ENCODE results near the gene FLNB.
A peak's percentile ranks its signal among the peaks of the same experiment; 100 is the strongest.

Gene FLNB

DNA sequence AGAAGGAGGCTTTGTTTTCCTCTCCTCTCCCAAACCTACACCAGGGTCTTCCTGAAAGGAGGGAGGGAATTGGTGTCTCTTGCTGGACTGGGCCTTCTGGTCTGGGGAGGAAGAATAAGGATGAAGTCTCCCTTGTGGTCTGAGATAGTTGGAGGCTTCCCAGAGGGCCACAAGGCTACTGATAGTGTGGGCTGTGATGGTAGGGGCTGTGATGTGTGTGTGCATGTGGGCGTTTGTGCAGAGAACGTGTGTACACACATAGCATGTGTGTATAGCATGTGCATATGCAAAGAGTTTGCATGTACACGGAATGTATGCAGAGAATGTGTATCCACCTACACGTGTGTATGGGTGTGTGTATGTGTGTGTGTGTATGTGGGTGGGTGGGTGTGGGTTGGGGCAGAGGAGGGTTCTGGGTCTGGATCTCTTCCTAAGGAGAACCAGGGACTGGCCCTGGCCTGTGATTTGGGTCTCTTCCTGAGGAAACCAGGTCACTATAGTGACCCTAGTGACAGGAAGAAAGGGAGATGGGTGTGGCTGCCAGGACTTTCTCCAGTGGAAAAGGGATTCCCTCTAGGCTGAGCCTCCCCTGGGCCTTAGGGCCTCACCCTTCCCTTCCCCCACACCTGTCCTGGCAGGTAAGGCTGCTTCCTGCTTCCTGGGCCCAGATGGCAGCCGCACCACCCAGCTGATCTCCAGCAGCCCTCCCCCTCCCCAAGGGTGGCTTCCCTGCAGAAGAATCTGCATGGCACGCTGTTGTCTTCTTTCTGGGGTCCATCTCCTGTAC is 1.7 kb downstream of the FLNB start:
- DNase-seq: no peak

GRCh38 chr3:58010562-58010961 is 2.3 kb downstream of the FLNB start:
- DNase-seq: no peak

GRCh38 chr3:58011580-58011979 is 3.4 kb downstream of the FLNB start:
- no peak for DNase-seq

- DNase-seq: no peak
These were observed 4.1 kb downstream of the FLNB start for GRCh38 chr3:58012302-58012701.

DNA sequence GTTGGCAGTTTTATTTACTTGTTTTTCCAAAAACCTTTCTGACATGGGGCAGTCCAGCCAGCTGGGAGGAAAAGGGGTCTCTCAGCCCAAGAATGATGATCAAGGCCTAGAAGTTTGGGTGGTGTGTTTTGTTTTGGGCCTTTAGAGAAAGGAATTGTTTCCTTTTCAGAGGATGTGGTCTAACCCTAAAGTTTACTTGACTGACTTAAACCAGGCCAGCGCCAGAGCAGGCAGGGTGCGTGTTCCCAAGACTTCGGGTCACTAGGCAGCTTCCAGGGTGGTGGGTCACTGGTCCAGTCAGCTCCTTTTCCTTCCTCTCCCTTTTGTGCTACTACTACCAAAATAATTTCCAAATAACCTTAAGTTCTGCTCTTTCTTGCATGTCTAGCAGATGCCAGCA is 4.9 kb downstream of the FLNB start:
- DNase-seq: no peak

DNA sequence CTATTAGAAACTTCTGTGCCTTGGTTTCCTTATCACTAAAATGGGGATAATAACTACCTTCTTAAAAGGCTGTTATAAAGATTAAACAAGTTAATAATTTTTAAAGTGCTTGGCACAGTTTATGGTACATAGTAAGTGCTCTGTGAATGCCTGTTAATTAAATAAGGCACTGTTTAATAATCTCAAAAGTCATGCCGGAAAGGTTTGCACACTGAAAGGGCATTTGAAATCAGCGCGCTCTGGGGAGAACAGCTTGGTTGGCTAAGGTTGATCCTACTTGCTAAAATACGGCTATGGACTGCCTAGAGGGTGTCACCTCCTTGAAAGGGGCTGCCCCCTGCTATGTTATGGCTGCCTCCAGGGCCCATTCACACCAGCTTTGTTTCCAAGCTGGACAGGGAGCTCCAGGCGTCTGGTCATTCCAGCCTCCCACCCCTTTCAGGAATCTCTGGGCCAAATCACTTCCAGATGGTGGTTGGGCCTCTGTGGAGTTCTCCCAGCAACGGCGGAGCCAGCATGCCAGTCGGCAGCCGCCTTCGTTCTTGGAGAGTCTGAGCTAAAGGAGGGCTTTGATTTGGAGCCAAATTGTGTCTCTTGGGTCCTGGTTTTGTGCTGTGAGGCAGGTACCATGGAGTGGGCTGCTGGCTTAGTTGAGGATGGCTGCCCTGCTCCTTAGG is 5.9 kb downstream of the FLNB start:
- DNase-seq: no peak

GRCh38 chr3:58015520-58015915 is 7.3 kb downstream of the FLNB start:
- no peak for DNase-seq

- no peak for DNase-seq
These were observed 8.5 kb downstream of the FLNB start for GRCh38 chr3:58016710-58017109.

GRCh38 chr3:58018892-58019742 is 10.9 kb downstream of the FLNB start:
- DNase-seq: no peak

GRCh38 chr3:58020783-58021071 is 12.5 kb downstream of the FLNB start:
- DNase-seq: no peak

DNA sequence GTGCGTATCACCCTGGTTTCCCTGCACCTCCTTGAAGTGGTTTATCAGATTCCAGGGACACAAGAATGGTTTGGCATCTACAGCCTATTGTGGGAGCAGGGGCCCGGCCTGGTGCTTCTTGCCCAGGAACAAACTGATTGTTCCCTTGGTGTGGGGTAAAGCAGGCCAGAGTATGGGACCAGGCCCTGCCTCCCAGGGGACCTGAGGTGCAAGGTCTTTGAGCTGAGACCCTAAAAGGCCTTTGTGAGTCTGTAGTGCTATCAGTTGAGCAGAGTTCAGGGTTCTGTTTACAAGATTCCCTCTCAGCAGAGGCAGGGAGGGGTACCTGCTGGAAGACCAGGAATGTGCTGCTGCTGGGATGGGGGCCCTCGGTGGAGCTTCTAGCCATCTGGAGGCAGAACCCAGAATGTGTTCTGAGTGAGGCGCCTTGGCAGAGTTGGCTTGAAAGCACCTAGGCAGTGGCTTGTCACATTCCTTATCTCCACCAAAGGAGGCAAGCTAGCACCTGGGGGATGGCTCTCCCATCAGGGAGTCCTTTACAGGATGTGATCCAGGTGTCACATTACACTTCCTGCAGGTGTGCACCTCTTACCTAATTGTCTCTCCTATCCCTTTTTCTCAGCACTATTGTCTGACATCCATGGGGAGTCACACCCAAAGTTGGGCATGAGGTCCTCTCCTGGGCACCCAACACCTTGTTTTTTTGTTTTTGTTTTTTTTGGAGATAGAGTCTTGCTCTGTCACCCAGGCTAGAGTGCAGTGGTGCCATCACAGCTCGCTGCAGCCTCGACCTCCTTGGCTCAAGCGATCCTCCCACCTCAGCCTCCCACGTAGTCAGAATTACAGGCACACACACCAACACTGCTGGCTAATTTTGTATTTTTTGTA is 13.1 kb downstream of the FLNB start:
- no peak for DNase-seq

GRCh38 chr3:58021962-58022361 is 13.7 kb downstream of the FLNB start:
- DNase-seq: no peak

DNA sequence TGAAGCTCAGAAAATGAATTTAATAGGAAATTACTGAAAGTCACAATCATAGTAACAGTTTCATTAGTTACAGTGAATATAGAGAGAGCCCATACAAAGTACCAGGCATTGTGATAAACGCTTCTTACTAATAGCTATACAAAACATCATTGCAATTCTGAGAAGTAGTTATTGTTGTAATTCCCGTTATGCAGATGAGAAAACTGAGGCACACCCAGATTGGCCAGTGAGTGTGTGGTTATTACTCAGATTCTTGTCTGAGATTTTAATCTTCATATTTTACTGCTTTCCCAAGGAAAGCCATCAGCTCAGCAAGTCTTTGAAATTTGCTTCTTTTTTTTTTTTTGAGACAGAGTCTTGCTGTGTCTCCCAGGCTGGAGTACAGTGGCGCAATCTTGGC is 14.3 kb downstream of the FLNB start:
- peak; percentile 25 for DNase-seq

GRCh38 chr3:58023531-58023930 is 15.3 kb downstream of the FLNB start:
- no peak for DNase-seq

DNA sequence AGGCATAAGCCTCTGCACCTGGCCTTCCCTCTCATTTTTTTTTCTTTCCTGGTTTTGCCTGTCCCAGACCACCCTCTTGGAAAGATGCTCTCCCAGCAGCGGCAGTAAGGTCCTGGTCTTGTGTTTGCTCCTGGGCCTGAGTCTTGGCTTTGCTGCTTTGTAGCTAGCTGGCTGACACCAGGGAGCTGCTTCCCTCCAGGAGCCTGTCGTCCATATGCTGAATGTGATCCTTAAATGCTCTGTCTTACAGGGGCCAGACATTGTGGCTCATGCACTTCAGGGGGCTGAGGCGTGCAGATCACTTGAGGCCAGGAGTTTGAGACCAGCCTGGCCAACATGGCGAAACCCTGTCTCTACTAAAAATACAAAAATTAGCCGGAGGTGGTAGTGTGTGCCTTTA is 17.2 kb downstream of the FLNB start:
- DNase-seq: no peak

- DNase-seq: no peak
These were observed 17.8 kb downstream of the FLNB start for GRCh38 chr3:58025837-58026569.

- DNase-seq: no peak
These were observed 18.4 kb downstream of the FLNB start for GRCh38 chr3:58026598-58026997.

DNA sequence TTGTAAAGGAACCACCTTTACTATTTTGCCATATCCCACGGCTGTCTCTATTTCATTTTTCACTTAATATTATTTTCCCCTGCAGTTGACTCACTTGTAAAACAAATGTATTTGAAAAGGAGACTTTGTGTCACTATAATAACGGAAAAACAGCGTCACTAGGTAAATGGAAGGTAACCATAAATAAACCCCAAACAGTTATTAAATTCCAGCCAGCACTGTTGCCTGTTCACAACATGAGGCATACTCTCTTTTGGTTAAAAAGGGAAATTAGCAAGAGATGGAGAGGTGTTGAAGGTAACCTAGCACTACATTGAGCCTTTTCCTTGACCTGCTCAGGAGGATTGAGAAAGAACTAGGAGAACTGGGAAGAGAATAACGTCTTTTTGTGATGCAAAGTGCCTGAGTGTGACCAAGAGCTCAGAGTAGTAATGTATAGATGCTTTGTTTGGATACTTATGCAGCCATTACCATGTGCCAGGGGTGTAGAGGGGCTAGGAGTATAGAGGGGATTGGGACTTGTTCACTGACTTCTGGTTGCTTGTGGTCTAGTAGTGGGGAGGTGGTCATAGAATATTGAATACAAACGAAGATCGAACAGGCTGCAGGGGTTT is 19.6 kb downstream of the FLNB start:
- no peak for DNase-seq

GRCh38 chr3:58028902-58029301 is 20.7 kb downstream of the FLNB start:
- no peak for DNase-seq

GRCh38 chr3:58029842-58030584 is 21.8 kb downstream of the FLNB start:
- peak; percentile 41 for DNase-seq

GRCh38 chr3:58032186-58032585 is 24.0 kb downstream of the FLNB start:
- no peak for DNase-seq
